Kidney (tissue), 14 donors: Measurements from ENCODE around the gene OPN3. TPM values are rescaled to one million over a fixed set of nuclear protein-coding genes. Genes with fewer than 3 reads are reported as not detected.

Source experiments
- DNase-seq, 5 donors: peaks; one replicate each; pipeline ENCODE4 v3.0.0-alpha.2; 2013 to 2020
- FAIRE-seq: peaks from 2 replicates; lab custom pipeline; 2012; peaks lifted over from hg19 to GRCh38; lab: Jason Lieb, UNC
- H3K27ac ChIP-seq, 2 donors: one replicate each; pipeline ENCODE4 v1.7.0; 2013; ENCODE audit warnings: low read depth in 2 of 2, low read length in 2 of 2, inconsistent platforms in 1 of 2
- H3K27me3 ChIP-seq: one replicate; pipeline ENCODE4 v1.7.1; 2013; ENCODE audit warnings: low read length, inconsistent platforms; ENCODE audit not compliant: control insufficient read depth, insufficient read depth
- H3K36me3 ChIP-seq, 3 donors: one replicate each; pipeline versions ENCODE4 v1.7.0 to v1.7.1; 2013; ENCODE audit warnings: low read length in 3 of 3, control low read depth in 1 of 3, inconsistent platforms in 1 of 3; ENCODE audit not compliant: insufficient read depth in 3 of 3, control insufficient read depth in 2 of 3
- H3K4me1 ChIP-seq, 3 donors: one replicate each; pipeline versions ENCODE4 v1.7.0 to v1.7.1; 2013; ENCODE audit warnings: low read length in 3 of 3, inconsistent platforms in 1 of 3, low read depth in 1 of 3; ENCODE audit not compliant: control insufficient read depth in 2 of 3, insufficient read depth in 2 of 3
- H3K4me3 ChIP-seq, 3 donors: one replicate each; pipeline versions ENCODE4 v1.7.0 to v1.8.1; 2013; ENCODE audit warnings: low read length in 3 of 3, control low read depth in 1 of 3, inconsistent platforms in 1 of 3
- H3K9ac ChIP-seq, 3 donors: one replicate each; pipeline versions ENCODE4 v1.7.0 to v1.7.1; 2013; ENCODE audit warnings: low read length in 3 of 3, control low read depth in 1 of 3, inconsistent platforms in 1 of 3
- H3K9me3 ChIP-seq, 3 donors: one replicate each; pipeline versions ENCODE4 v1.7.0 to v1.7.1; 2013; ENCODE audit warnings: low read length in 3 of 3, control low read depth in 1 of 3, inconsistent platforms in 1 of 3; ENCODE audit not compliant: control insufficient read depth in 2 of 3, insufficient read depth in 1 of 3
- intact Hi-C: fragments of 100-400 bp; cut with DNase I; formaldehyde crosslinking; loops from one replicate; pipeline ENCODE4 v1.11.1; 2022
- polyA plus RNA-seq: library from polyadenylated mRNA; stranded (reverse); fragments of 350-450 nt; fragmentation: Illumina TruSeq; extraction: RNeasy Lipid Tissue Mini Kit (QIAGEN cat#74804); gene quantifications from one replicate; pipeline ENCODE4 v1.2.3, GENCODE V29; 2014; ENCODE audit warnings: low read depth, low replicate concordance; ENCODE audit not compliant: insufficient read depth
- total RNA-seq: library from RNA; stranded (reverse); fragmentation: NEBNext Ultra II Directional; extraction: Animal tissue kit (Norgen Biotek cat#: 25700); gene quantifications from one replicate; pipeline ENCODE4 v1.2.1, GENCODE V29; 2021
- TF ChIP-seq, protein P1 (sequence below): IDR thresholded peaks from 3 replicates; pipeline ENCODE4 v1.5.1; 2012; ENCODE audit warnings: mild to moderate bottlenecking, moderate library complexity, borderline replicate concordance; ENCODE audit not compliant: insufficient read depth; ENCODE audit errors: extremely low read depth
- donor health status: control.
- donor health status: control.
- donor health status: control.
- donor health status: control.
- donor health status: control.
- donor health status: DM: yes; HTN: yes; CAD: no.
- donor health status: Normal renal cell carcinoma (clear cell type).

Gene OPN3
- total and polyA plus RNA-seq, 2 donors from 2014 or later = 12.3 to 15.8 TPM

DNA sequence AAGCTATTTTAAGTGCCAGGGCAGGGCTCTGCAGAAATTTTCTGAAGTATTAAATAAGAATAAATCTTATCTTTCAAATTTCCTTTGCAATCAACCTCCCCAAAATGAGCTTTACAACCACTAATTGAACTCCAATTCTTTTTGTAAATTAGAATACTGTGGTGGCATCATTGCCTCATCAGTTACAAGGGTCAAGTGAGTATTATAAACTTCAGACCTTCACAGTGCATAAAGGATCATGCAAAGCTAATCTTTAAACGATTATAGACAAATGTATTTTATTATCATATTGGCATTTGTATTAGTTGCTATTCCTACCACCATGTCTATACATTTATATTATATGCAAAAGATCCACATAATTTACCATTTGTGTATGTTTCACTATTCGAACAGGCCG lies 7.2 kb downstream of the OPN3 start:
- no peak overlapping the region for H3K9ac ChIP-seq
- no peaks in the 10 kb centered on the region for H3K36me3 ChIP-seq
- H3K27ac ChIP-seq = no peak overlapping the region
- no peaks in the 10 kb centered on the region for H3K9me3 ChIP-seq
- intact Hi-C loops = no loop called here
- FAIRE-seq (no peak), DNase-seq (no peak)
- TF ChIP-seq, protein P1, sequence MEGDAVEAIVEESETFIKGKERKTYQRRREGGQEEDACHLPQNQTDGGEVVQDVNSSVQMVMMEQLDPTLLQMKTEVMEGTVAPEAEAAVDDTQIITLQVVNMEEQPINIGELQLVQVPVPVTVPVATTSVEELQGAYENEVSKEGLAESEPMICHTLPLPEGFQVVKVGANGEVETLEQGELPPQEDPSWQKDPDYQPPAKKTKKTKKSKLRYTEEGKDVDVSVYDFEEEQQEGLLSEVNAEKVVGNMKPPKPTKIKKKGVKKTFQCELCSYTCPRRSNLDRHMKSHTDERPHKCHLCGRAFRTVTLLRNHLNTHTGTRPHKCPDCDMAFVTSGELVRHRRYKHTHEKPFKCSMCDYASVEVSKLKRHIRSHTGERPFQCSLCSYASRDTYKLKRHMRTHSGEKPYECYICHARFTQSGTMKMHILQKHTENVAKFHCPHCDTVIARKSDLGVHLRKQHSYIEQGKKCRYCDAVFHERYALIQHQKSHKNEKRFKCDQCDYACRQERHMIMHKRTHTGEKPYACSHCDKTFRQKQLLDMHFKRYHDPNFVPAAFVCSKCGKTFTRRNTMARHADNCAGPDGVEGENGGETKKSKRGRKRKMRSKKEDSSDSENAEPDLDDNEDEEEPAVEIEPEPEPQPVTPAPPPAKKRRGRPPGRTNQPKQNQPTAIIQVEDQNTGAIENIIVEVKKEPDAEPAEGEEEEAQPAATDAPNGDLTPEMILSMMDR = no peak
- H3K4me3 ChIP-seq = no peak overlapping the region
- H3K27me3 ChIP-seq = no peaks in the 10 kb centered on the region
- H3K4me1 ChIP-seq = peaks cover 0 to 3% (median 0%) of the 10 kb centered on the region in 3 donors

DNA sequence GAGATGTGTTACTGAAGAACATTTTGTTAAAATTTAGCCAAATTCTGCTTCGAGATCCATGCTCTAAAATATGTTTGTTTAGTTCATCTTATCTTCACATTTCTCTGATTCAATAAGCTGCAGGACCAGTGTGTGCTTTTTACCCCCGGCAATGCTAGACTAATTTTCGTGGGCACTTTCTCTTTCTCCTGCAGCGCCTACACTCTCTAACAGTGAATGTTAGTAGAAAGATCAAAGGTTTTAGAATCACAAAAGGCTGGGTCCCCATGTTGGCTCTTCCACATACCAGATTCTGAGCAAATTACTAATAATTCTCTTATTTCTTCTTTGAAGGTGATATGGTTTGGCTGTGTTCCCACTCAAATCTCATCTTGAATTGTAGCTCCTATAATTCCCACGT lies 8.5 kb downstream of the OPN3 start:
- no peak for DNase-seq
- H3K27me3 ChIP-seq = no peaks in the 10 kb centered on the region

DNA sequence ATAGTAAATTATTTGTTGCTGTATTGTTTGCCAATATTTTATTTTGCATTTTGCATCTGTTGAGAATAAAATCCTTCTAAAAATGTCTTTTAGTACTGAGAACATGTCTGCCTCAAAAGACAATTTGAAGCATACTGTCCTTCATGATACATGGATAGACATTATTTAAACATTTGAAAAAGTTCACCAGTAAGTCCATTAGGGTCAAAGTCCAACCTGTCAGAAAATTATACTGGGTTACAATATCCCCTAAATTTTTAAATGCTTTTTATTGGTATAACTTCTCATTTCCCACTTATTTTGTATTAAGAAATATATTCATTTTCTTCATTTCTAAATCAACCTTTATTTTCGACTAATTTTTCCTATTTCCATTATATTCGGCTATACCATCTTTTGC lies 9.3 kb downstream of the OPN3 start:
- FAIRE-seq = no peak
- H3K27me3 ChIP-seq = no peaks in the 10 kb centered on the region
- TF ChIP-seq, protein P1 = no peak
- H3K9me3 ChIP-seq = no peaks in the 10 kb centered on the region
- H3K4me1 ChIP-seq = no peaks in the 10 kb centered on the region
- DNase-seq = no peak
- intact Hi-C loops = no loop called here
- H3K36me3 ChIP-seq = no peaks in the 10 kb centered on the region
- H3K27ac ChIP-seq = no peak overlapping the region
- H3K4me3 ChIP-seq = no peak overlapping the region
- H3K9ac ChIP-seq = no peak overlapping the region

More for the DNA sequence above, 8.5 kb downstream of the OPN3 start:
- TF ChIP-seq, protein P1 = no peak
- Histone ChIP-seq H3K36me3 (no peaks in the 10 kb centered on the region), H3K9ac (no peak overlapping the region), H3K4me1 (no peaks in the 10 kb centered on the region), H3K9me3 (no peaks in the 10 kb centered on the region), H3K4me3 (no peak overlapping the region), H3K27ac (no peak overlapping the region)
- intact Hi-C loops = no loop called here
- FAIRE-seq = no peak

DNA sequence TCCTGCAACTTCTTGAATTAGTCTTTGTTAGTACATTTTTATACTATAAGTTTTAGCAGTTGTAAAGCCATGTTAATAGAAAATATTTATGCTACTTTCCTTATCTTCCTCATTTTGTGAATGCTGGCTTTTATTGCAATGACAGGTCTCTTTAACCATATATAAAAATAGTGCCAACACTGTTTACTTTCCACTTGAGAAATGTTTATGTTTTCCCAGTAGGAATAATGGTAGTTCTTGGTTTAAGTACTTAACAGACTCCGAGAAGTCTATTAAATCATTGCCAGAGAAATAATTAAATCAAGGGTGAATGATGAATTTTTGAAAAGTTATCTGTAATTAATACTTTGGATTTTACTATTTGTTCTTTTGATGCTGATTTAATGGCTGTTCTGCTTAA lies 9.7 kb downstream of the OPN3 start:
- no peak for FAIRE-seq
- H3K36me3 ChIP-seq = no peaks in the 10 kb centered on the region
- H3K9me3 ChIP-seq = no peaks in the 10 kb centered on the region
- DNase-seq = no peak
- H3K4me1 ChIP-seq = no peaks in the 10 kb centered on the region
- H3K27ac ChIP-seq = no peak overlapping the region
- H3K9ac ChIP-seq = no peak overlapping the region
- intact Hi-C loops = no loop called here
- H3K4me3 ChIP-seq = no peak overlapping the region
- TF ChIP-seq, protein P1 = no peak
- H3K27me3 ChIP-seq = no peaks in the 10 kb centered on the region
